CD14-positive monocyte (primary cell): ENCODE measurements around the gene SHLD1. TPM values are rescaled to one million over a fixed set of nuclear protein-coding genes. Genes with fewer than 3 reads are reported as not detected.

ENCODE experiments used
- DNase-seq, 3 donors: peaks; one replicate each; pipeline ENCODE4 v3.0.0-alpha.2; 2011 to 2022
- H2AFZ ChIP-seq: 2 replicates; pipeline ENCODE4 v1.6.0; 2012; ENCODE audit warnings: mild to moderate bottlenecking, low read depth, low read length, inconsistent platforms; ENCODE audit not compliant: insufficient read depth, poor library complexity, severe bottlenecking
- H3K27ac ChIP-seq, 2 donors: 1 replicate in 1 of 2; 2 replicates in 1 of 2; pipeline ENCODE4 v1.5.1; 2012 to 2013; ENCODE audit warnings: low read length in 2 of 2, control low read depth in 1 of 2, inconsistent platforms in 1 of 2, low read depth in 1 of 2, mild to moderate bottlenecking in 1 of 2
- H3K27me3 ChIP-seq, 2 donors: one replicate each; pipeline versions ENCODE4 v1.6.0 to v1.6.1; 2011 to 2013; ENCODE audit warnings: low read length in 2 of 2; ENCODE audit not compliant: control insufficient read depth in 2 of 2, insufficient read depth in 2 of 2
- H3K36me3 ChIP-seq, 2 donors: replicated peaks in 1 of 2; 1 replicate in 1 of 2; 2 replicates in 1 of 2; pipeline versions ENCODE4 v1.5.1 to v1.6.1; 2012 to 2013; ENCODE audit warnings: low read length in 2 of 2, control low read depth in 1 of 2, inconsistent platforms in 1 of 2, mild to moderate bottlenecking in 1 of 2; ENCODE audit not compliant: insufficient read depth in 2 of 2, control insufficient read depth in 1 of 2
- H3K4me1 ChIP-seq, 2 donors: 1 replicate in 1 of 2; 2 replicates in 1 of 2; pipeline versions ENCODE4 v1.5.1 to v1.6.1; 2012 to 2013; ENCODE audit warnings: low read length in 2 of 2, control low read depth in 1 of 2, inconsistent platforms in 1 of 2, mild to moderate bottlenecking in 1 of 2, moderate library complexity in 1 of 2; ENCODE audit not compliant: insufficient read depth in 2 of 2, control insufficient read depth in 1 of 2
- H3K4me2 ChIP-seq: replicated peaks from 2 replicates; pipeline ENCODE3; 2012; ENCODE audit warnings: low read length, moderate library complexity, mild to moderate bottlenecking; ENCODE audit not compliant: poor library complexity, severe bottlenecking; ENCODE audit errors: extremely low read depth
- H3K4me3 ChIP-seq, 3 experiments: fragments of 200-600 bp in 1 of 3; sonication (generic) in 1 of 3; replicated peaks in 1 of 3; 1 replicate in 2 of 3; 2 replicates in 1 of 3; pipeline ENCODE4 v1.5.1; 2011 to 2013; ENCODE audit warnings: low read length in 3 of 3, mild to moderate bottlenecking in 3 of 3, control low read depth in 2 of 3, low read depth in 2 of 3, inconsistent platforms in 1 of 3, moderate library complexity in 1 of 3
- H3K79me2 ChIP-seq: 2 replicates; pipeline ENCODE4 v1.6.0; 2012; ENCODE audit warnings: mild to moderate bottlenecking, control low read depth, inconsistent platforms, low read length, moderate library complexity; ENCODE audit not compliant: insufficient read depth
- H3K9ac ChIP-seq: 2 replicates; pipeline ENCODE4 v1.6.0; 2017; ENCODE audit warnings: low read length, mild to moderate bottlenecking; ENCODE audit not compliant: insufficient read depth, poor library complexity, severe bottlenecking
- H3K9me3 ChIP-seq, 2 donors: replicated peaks in 1 of 2; 1 replicate in 1 of 2; 2 replicates in 1 of 2; pipeline versions ENCODE4 v1.5.1 to v1.6.1; 2012 to 2013; ENCODE audit warnings: low read length in 2 of 2, control low read depth in 1 of 2; ENCODE audit not compliant: control insufficient read depth in 1 of 2, insufficient read depth in 1 of 2
- H4K20me1 ChIP-seq: 2 replicates; pipeline ENCODE4 v1.6.0; 2012; ENCODE audit warnings: mild to moderate bottlenecking, low read length, control low read depth, moderate library complexity; ENCODE audit not compliant: insufficient read depth
- H3K27ac Mint-ChIP-seq, 7 donors: one replicate each; pipeline ENCODE4 v1.8.0; 2020; ENCODE audit warnings: mild to moderate bottlenecking in 7 of 7, mixed read lengths in 7 of 7, moderate library complexity in 6 of 7, inconsistent platforms in 2 of 7
- H3K27me3 Mint-ChIP-seq, 3 donors: one replicate each; pipeline ENCODE4 v1.8.0; 2021 to 2022; ENCODE audit warnings: low read depth in 3 of 3, mild to moderate bottlenecking in 3 of 3, mixed read lengths in 3 of 3, moderate library complexity in 3 of 3, inconsistent platforms in 1 of 3
- H3K36me3 Mint-ChIP-seq, 2 donors: one replicate each; pipeline ENCODE4 v1.8.0; 2020; ENCODE audit warnings: mixed read lengths in 2 of 2, inconsistent platforms in 1 of 2, mild to moderate bottlenecking in 1 of 2
- H3K4me1 Mint-ChIP-seq: one replicate; pipeline ENCODE4 v1.8.0; 2020; ENCODE audit warnings: mild to moderate bottlenecking, mixed read lengths
- H3K4me3 Mint-ChIP-seq, 2 donors: one replicate each; pipeline ENCODE4 v1.8.0; 2020; ENCODE audit warnings: mild to moderate bottlenecking in 2 of 2, mixed read lengths in 2 of 2, moderate library complexity in 1 of 2
- H3K9me3 Mint-ChIP-seq, 7 donors: one replicate each; pipeline ENCODE4 v1.8.0; 2020 to 2022; ENCODE audit warnings: mixed read lengths in 7 of 7, mild to moderate bottlenecking in 6 of 7, moderate library complexity in 6 of 7, inconsistent platforms in 2 of 7
- CTCF ChIP-seq: fragments of 200-600 bp; IDR thresholded peaks from one replicate; pipeline ENCODE4 v1.8.0; 2022; ENCODE audit warnings: antibody characterized with exemption, mild to moderate bottlenecking
- WGBS: methylation state at CpG from one replicate; pipeline ENCODE4 v1.1.5; 2013; ENCODE audit warnings: missing lambda C conversion rate; ENCODE audit not compliant: insufficient coverage; 5-methylcytosine and 5-hydroxymethylcytosine counted together
- intact Hi-C, 2 donors: fragments of 100-400 bp; cut with micrococcal nuclease; formaldehyde crosslinking; loops; one replicate each; pipeline versions ENCODE4 v1.15.0 to v1.15.1; 2023
- polyA plus RNA-seq, 3 donors: library from polyadenylated mRNA; depleted of rRNA in 1 of 3; unstranded in 2 of 3; stranded (reverse) in 1 of 3; fragments of 300-500 nt in 2 of 3; fragments of >200 nt in 1 of 3; fragmentation: Illumina TruSeq in 2 of 3; gene quantifications; 1 replicate in 2 of 3; 2 replicates in 1 of 3; pipeline ENCODE4 v1.2.3, GENCODE V29; 2012 to 2021

Gene SHLD1
- polyA plus RNA-seq, 3 donors: 8.3 to 12.7 (median 11.5) TPM

GRCh38 chr20:5757949-5758348, 7.7 kb downstream of the SHLD1 start:
- peaks cover 7% of the 10 kb centered on the region for H3K4me1 Mint-ChIP-seq

GRCh38 chr20:5766085-5766764, 16.0 kb downstream of the SHLD1 start:
- whole genome bisulfite sequencing: 83% methylated on average over 4 of the region's 7 CpGs

More at GRCh38 chr20:5757949-5758348, 7.7 kb downstream of the SHLD1 start:
- Histone ChIP-seq H3K4me3 (no peak overlapping the region), H4K20me1 (no peaks in the 10 kb centered on the region), H3K9ac (no peak overlapping the region), H3K27ac (no peak overlapping the region), H3K9me3 (no peaks in the 10 kb centered on the region), H3K36me3 (peaks cover 3 to 17% of the 10 kb centered on the region in 2 donors), H3K4me2 (no peak overlapping the region), H2AFZ (no peak overlapping the region), H3K4me1 (peaks cover 0 to 3% of the 10 kb centered on the region in 2 donors), H3K79me2 (peaks cover 16% of the 10 kb centered on the region), H3K27me3 (no peaks in the 10 kb centered on the region)
- Mint-ChIP-seq H3K4me3 (no peak overlapping the region), H3K27me3 (peaks cover 0 to 6% (median 0%) of the 10 kb centered on the region in 3 donors), H3K36me3 (peaks cover 21 to 51% of the 10 kb centered on the region in 2 donors), H3K9me3 (no peaks in the 10 kb centered on the region), H3K27ac (peak overlapping the region in 1 of 7 donors; percentile 69)
- TF ChIP-seq CTCF: no peak
- no peak for DNase-seq
- 92% methylated on average over 3 of the region's 3 CpGs for WGBS
- intact Hi-C loops: loop anchor here in 1 of 2 donors (10.0 kb wide), 1 partner anchor 153 kb away; no protein-coding TSS in a partner anchor

More at GRCh38 chr20:5766085-5766764, 16.0 kb downstream of the SHLD1 start:
- Histone ChIP-seq H3K4me3 (no peak overlapping the region), H3K4me2 (no peak overlapping the region), H3K9me3 (no peaks in the 10 kb centered on the region), H3K27ac (no peak overlapping the region), H4K20me1 (no peaks in the 10 kb centered on the region), H3K36me3 (peaks cover 4 to 7% of the 10 kb centered on the region in 2 donors), H2AFZ (no peak overlapping the region), H3K27me3 (no peaks in the 10 kb centered on the region), H3K9ac (no peak overlapping the region), H3K4me1 (peaks cover 16 to 17% of the 10 kb centered on the region in 2 donors), H3K79me2 (peaks cover 15% of the 10 kb centered on the region)
- Mint-ChIP-seq H3K27ac (peak overlapping the region in 1 of 7 donors; percentile 68), H3K9me3 (no peaks in the 10 kb centered on the region), H3K27me3 (no peaks in the 10 kb centered on the region), H3K4me3 (no peak overlapping the region), H3K36me3 (peaks cover 17 to 43% of the 10 kb centered on the region in 2 donors), H3K4me1 (peaks cover 19% of the 10 kb centered on the region)
- no peak for TF ChIP-seq CTCF
- DNase-seq: no peak
- intact Hi-C loops: no loop called here
